Fibroblast of skin of back (primary cell): ENCODE results near the gene TCEAL3.
"Not testable (repeated sequence)": the region's sequence is repeated elsewhere in the genome, so short reads cannot be mapped to it uniquely, and the experiment has no call there.

Source experiments
- DNase-seq: peaks from one replicate; pipeline ENCODE4 v3.0.0-alpha.2; 2013

Gene TCEAL3

DNA sequence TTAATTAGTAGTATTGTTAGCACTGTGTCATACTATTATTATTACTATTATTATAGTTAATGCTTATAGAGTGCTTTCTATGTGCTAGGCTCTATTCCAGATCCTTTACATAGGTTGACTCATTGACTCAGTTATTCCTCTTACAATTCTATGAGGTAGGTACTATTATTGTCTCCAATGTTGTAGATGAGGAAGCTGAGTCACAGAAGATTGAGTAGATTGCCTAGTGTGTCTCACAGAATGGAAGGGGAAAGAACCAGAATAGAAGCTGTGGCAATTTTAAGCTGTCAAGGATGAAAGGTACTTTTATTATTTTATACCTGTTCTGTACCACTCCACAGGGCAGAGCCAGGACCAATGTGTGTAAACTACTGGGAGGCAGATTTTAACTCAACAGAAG lies 19.1 kb downstream of the TCEAL3 start:
- DNase-seq: peak; percentile 29

DNA sequence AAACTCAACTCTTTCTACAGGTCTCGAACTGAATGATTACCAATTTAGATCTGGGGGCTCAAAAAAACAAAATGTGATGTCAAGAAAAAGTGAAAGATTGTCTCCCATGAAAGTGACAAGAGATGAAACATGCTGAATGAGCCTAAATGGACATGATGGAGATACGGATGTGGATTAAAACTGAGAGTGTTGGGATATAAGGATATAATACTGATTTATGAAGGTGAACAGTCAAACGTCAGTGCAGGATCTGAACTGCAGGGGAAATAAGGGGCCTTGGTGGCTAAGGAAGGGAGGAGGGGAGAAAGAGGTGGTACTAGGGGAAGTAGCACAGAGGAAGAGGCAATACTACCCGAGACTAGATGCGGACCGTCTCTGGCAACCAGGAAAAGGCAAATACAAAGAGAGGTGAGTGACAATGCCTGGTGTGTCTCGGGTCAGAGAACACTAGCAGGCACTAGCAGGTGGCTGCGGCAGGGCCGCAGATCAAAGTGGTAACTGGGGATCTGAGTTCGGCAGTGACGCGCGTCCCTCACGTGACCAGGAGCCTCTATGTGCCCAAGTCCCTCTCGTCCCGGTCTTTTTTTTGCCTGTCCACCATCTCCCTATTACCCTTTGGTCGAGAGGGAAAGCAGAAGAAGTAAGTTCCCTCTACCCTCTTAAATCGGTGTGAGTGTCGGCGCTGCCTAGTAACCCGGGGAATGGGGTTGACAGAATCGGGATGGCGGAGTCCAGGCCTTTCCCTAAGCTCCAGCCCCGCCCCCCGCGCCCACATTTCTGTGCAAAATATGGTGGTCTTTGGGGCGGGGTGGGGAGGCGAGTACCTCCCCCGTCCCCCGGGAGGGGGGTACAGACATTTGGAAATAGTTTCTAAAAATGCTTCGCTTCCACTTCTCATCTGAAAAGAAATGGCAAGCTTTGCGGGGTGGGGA lies 20.9 kb downstream of the TCEAL3 start, which contains the start of gene TCEAL1:
Gene TCEAL1 (plus strand): TSS at position 590 of the 932 bp plus-strand sequence. CDS start 942 bp downstream, outside the sequence.
- DNase-seq: peak; percentile 22

DNA sequence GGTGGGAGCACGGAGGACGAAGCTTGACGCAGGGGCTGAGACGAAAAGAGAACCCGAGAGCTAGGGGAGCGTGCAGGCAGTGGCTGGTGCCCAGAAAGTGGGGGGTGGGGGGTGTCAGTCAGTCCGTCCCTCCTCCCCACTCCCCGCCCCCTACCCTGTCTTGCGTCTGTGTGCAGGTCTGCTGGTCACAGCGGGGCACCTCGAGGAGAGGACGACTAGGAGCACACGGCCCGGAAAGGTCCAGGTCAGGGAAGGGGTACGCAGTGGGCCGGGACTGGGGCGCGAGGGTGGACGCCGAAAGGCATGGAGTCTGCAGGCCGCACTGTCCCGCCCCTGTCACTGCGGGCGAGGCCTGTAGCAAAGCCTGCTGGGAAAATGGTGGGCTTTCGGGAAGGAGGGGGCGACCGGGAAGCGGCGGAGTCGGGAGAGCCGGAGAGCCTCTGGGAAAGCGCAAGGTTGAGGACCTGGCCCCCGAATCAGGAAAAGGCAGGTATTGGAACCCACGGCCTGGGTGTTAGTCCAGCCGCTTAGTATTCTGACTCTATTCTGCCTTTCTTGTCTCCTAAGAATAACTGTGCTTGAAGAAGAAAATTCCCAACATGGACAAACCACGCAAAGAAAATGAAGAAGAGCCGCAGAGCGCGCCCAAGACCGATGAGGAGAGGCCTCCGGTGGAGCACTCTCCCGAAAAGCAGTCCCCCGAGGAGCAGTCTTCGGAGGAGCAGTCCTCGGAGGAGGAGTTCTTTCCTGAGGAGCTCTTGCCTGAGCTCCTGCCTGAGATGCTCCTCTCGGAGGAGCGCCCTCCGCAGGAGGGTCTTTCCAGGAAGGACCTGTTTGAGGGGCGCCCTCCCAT lies 21.8 kb downstream of the TCEAL3 start:
- DNase-seq: peak; percentile 71

DNA sequence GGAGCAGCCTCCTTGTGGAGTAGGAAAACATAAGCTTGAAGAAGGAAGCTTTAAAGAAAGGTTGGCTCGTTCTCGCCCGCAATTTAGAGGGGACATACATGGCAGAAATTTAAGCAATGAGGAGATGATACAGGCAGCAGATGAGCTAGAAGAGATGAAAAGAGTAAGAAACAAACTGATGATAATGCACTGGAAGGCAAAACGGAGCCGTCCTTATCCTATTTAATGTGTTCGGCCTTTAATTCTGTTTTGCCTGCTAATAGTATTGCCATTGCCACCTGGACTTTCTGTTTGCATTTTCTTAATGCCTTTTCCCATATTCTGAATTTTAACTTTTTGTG lies 22.4 kb downstream of the TCEAL3 start:
- no peak for DNase-seq

DNA sequence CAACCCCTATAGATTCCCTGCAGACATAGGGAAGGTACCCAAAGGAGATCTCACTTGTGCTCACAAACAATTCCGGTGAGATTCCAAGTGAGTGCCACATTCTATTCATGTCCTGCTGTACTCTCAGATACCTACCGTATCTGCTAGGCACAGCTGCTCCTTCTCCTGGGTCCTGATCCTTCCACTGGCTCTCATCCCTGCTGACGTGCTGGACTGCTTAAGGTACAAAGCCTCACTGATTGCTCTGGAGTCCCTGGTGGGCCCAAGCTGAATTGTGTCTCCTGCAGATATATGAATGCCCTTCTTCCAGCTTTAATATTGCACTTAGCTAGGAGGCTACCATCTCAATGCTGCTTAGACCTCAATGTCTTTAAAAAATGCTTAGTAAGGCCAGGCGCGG lies 23.4 kb downstream of the TCEAL3 start:
- no peak for DNase-seq

DNA sequence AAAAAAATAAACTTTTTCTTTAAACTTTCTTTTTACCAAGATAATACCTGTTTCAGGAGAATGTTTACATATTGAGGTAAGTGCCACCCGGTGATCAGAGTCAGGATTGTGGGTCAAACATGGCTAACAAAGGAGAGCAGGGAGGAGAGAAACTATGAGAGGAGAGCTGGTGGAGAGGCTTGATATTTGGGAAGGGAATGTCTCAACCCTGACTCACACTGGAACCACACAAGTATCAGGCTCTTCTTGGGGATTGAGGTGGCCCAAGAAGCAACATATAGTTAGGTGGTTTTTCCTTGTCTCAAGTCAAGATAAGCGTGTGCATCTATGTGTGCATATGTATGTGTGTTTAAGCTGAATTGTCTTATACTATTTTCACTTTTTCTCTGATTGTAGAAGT lies 27.7 kb downstream of the TCEAL3 start:
- peak; percentile 33 for DNase-seq

DNA sequence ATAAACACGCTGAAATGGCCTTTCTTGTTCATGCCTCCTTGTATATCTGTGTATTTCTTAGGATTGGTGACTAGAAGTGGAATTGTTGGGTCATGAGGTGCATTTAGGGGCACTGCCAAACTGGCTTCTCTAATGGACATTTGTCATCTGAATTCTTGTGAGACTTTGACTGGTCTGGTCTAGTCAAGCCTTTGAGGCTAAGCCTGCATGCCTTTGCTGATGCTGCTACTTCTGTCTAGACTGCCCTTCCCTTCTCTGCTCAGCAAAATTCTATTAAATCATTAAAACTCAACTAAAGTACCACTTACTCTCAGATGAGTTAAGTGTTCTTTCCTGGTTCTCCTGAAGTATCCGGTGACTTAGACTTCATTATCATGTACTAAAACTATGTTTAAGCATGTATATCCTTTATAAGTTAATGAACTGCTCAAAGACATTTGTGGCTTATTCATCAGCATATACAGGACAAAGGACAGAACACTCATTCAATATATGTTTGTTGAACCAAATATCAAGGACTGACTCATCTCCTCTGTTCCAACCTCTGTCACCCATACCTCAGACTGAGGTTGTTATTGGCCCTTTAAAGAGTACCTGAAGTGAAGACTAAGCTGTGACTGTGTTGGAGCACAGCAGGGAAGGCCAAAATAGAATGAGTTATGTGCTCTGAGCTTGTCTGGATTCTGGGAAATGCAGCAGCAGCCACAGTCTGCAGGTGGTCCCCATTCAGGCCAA lies 30.0 kb downstream of the TCEAL3 start:
- peak; percentile 23 for DNase-seq

DNA sequence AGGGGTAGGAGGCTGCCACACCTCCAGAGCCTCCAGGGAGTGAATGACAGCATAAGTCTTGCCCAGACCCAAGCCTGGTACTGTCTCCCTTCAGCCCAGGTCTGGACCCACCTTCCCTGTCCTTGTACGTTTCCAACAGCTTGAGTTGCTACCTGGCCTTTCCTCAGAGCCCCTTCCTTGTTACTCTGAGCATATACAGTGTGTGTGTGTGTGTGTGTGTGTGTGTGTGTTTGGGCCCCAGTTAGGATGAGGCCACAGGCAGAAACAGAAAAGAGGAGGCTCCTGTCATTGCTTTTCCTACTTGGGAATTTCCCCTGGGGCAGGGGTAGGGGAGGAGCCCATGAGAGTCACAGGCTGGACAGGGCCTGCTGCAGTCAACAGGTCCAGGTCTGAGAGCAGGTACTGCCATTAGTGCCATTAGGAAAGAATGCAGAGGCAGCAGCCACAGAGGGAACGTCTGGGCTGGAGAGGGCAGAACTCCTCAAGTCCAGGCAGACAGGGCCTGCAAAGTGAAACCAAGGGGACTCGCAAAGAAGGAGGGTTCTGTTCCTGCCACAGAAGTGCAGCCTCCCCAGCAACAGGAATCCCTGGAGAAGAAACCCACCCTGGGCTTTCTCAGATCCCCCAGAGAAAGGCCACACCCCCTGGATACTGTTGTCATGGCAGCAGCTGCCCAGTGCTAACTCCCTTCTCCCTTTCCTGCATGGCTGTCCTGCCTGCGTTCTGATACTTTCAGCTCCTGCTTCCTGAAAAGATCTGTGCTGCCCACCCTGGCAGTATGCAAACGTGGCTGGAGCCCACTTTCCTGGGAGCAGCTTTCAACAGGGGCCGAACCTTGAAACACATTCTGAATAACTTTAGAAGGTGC lies 30.9 kb downstream of the TCEAL3 start:
- not testable (repeated sequence) for DNase-seq

DNA sequence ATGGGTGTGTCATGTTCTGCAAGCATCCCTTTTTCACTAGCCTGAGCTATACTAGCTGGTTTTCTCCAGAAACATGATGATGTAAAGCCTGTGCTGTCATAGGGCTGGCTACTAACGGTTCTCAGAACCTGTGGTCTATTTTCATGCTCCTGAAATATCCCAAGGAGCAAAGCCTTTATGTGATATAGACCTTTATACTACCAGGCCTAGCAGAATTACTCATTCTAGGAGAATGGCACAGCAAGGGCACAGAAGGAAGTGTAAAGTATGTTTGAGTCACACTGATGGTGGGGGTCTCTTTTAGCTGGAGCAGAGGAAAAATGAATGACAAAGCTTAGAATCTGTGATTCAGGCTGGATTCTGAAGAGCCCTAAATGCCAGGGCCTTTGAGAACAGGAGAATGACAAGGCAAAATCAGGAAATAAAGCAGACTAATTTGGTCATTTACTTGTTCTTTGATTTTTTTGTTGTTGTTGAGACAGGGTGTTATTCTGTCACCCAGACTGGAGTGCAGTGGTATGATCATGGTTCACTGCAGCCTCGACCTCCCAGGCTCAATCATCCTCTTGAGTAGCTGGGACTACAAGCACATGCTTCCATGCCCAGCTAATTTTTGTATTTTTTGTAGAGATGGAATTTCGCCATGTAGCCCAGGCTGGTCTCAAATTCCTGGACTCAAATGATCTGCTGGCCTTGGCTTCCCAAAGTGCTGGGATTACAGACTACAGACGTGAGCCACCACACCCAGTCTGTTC lies 32.8 kb downstream of the TCEAL3 start:
- peak; percentile 85 for DNase-seq

DNA sequence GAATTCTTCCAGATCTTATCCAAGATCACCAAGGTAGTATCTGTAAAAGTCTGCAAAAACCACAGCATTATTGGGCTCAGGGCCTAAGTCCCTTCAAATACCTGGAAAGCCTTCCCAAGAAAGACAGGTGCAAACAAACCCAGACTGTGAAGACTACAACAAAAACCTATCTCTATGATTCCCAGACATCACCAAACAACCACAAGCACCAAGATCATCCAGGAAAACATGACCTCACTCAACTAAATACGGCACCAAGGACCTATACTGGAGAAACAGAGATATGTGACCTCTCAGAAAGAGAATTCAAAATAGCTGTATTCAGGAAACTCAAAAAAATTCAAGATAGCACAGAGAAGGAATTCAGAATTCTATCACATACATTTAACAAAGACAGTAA lies 36.4 kb downstream of the TCEAL3 start:
- DNase-seq: no peak

DNA sequence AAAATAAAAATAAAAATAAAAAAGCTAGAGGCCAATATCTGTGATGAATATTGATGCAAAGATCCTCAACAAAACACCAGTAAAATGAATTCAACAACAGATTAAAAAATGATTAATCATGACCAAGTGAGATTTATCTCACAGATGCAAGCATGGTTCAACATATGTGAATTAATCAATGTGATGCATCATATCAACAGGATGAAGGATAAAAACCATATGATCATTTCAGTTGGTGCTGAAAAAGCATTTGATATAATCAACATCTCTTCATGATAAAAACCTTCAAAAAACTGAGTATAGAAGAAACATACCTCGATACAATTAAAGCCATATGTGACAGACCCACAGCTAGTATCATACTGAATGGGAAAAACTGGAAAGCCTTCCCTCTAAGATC lies 39.9 kb downstream of the TCEAL3 start:
- DNase-seq: no peak

DNA sequence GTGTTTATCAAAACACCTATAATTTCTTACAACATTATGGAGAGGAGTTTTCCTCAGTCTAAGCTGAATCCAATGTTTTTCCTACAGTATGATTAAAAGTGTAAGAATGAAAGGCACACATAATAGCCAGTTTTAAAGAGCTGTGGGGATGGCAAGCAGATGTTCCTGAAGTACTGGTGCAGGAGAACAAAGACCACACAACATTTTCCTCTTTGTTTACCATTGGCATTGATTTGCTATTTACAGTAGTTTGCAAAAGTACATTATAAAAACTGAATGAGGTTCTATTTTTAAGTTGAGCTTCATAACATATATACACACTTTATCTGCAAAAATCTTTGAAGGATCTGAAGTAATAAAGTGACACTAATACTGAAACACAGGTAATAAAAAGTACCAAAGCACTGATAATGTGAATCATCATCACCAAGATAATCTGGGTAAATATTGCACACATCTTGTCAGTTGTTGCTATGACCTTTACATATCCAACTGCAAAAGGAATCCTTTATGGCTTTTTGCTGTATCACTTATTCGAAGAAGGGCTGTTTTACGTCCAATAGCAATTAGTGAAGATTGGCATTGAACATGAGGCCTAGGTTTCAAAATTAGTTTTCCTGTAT lies 43.5 kb downstream of the TCEAL3 start:
- DNase-seq: no peak

DNA sequence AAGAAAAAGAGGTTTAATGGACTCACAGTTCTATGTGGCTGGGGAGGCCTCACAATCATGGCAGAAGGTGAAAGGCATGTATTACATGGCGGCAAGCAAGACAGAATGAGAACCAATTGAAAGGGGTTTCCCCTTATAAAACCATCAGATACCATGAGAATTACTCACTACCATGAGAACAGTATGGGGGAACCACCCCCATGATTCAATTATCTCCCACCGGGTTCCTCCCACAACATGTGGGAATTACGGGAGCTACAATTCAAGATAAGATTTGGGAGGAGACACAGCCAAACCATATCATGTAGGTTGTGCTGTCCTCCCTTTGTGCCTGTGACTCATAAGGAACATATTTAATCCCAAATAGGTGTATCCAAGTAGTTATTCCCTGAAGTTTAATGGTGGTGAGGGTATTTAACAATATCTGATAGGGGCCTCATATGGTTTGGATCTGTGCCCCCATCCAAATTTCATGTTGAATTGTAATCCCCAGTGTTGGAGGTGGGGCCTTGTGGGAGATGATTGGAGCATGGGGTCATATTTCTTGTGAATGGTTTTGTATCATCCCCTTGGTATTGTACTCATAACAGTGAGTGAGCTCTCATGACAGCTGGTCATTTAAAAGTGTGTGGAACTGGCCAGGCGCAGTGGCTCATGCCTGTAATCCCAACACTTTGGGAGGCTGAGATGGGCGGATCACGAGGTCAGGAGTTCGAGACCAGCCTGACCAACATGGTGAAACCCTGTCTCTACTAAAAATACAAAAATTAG lies 47.7 kb downstream of the TCEAL3 start:
- peak; percentile 31 for DNase-seq

DNA sequence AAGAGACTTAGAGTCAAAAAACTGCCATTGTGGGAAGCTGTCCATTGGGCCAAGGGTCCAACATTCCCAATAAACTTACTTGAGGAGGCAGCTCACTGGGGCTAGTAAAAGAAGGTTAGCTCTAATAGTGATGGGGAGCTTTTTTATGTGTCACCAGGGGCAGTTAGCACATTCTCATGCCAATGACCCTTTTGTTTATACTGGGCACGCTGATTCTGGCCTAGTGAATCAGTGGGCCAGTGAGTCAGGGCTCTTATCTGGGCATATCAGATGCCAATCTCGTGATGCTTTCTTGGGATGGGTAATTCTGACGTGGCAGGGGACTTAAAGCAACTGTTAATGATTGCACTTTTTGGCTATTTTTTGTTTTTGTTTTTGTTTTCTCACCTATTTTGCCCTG lies 48.9 kb downstream of the TCEAL3 start:
- DNase-seq: peak; percentile 83

DNA sequence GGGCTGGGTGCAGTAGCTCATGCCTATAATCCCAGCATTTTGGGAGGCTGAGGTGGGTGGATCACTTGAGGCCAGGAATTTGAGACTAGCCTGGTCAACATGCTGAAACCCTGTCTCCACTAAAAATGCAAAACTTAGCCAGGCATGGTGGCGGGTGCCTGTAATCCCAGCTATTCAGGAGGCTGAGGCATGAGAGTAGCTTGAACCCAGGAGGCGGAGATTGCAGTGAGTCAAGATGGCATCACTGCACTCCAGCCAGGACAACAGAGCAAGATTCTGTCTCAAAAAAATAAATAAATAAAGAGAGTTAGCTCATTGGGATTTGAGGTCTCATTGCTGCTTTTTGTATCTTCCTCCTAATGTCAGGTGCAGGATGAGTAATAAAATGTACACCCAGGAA lies 49.3 kb downstream of the TCEAL3 start:
- peak; percentile 47 for DNase-seq

DNA sequence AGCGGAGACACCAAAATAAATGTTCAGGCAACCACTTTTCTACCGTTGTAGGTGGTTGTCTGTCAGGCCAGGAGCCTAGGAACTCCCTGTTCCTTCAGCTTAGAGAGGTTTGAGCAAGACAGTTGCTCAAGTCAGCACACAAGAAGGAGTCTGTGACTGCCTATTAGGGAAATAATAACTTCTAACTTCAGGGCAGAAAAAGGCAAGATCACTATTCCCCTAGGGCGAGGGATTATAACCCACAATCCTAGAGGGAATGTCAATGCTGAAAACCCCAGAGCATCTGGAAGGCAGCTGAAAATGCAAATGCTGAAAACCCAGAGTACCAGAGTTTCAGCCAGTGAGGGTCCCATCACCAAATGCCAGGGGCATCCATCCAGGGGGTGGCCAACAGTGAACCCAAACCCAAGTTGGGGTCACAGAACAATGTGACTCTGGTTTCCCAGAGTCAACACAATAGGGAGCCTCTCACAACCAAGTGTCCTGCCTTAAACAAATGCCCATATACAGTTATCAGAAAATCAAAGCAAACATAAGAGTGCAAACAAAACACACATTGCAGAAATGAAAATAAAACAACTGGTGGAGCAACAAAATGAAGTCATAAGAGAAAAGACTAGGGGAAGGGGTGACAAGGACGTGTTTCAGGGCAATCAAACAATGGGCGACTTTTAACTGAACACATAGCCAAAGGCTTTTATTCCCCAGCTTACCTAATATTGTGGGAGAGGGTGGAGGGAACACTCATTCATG lies 51.1 kb downstream of the TCEAL3 start:
- no peak for DNase-seq

DNA sequence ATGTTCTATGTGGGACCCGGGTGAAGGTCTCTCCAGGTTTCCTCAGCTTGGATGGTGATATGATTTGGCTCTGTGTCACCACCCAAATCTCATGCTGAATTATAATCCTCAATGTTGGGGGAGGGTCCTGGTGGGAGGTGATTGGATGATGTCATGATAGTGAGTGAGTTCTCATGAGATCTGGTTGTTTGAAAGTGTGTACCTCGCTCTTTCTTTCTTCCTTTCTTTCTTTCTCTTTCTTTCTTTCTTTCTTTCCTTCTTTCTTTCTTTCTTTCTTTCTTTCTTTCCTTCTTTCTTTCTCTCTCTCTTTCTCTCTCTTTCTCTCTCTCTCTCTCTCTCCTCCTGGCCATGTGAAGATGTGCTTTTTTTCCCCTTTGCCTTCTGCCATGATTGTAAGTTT lies 51.7 kb downstream of the TCEAL3 start:
- DNase-seq: not testable (repeated sequence)
